H1 (cell line): Measurements from ENCODE around the gene CTTNBP2.

Source experiments
- CTCF ChIP-seq, 3 experiments: IDR thresholded peaks; 1 replicate in 2 of 3; 2 replicates in 1 of 3; pipeline versions ENCODE4 v1.5.1 to v1.6.1; 2011; ENCODE audit warnings: low read length in 3 of 3, mild to moderate bottlenecking in 3 of 3, inconsistent platforms in 2 of 3, low read depth in 1 of 3, moderate library complexity in 1 of 3; ENCODE audit not compliant: insufficient read depth in 1 of 3; ENCODE audit errors: control extremely low read depth in 1 of 3
- GTF2F1 ChIP-seq: IDR thresholded peaks from 2 replicates; pipeline ENCODE4 v1.6.1; 2012; ENCODE audit warnings: low read depth, low read length, improper control_type of control experiment, borderline replicate concordance
- TF ChIP-seq, protein P1 (sequence below): IDR thresholded peaks from 2 replicates; pipeline ENCODE4 v1.6.1; 2012; ENCODE audit warnings: inconsistent platforms

DNA sequence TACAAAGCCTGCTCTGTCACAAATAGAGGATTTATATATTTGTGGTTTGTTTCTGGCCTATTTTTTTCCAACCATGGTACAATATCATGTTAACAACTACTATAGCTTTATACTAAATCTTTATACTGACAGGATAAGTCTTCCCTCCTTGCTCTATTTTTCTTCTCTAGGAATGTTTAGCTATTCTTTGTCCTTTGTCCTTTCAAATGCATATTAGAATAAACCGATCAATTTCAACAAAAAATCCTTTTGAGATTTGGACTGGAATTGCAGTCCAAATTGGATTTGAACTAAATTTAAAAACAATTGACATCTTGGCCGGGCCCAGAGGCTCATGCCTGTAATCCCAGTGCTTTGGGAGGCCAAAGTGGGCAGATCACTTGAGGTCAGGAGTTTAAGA lies 39.2 kb upstream of the CTTNBP2 start:
- TF ChIP-seq CTCF (IDR thresholded peaks at IDR 0.05; ENCODE audit: control extremely low read depth in 1 of 3, insufficient read depth in 1 of 3, low read depth in 1 of 3, low read length in 3 of 3) = no peak
- TF ChIP-seq, protein P1, sequence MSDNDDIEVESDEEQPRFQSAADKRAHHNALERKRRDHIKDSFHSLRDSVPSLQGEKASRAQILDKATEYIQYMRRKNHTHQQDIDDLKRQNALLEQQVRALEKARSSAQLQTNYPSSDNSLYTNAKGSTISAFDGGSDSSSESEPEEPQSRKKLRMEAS = no peak
- no peak for TF ChIP-seq GTF2F1
